NCI-H1930 (cell line): ENCODE data around the gene VPS9D1.

Experiments used
- DNase-seq, 2 experiments: peaks; one replicate each; lab custom pipeline; 2025; lab: John Stamatoyannopoulos, UW

VPS9D1 gene

GRCh38 chr16:89720813-89721545 lies at the start of gene VPS9D1, which contains the start of gene ZNF276:
Gene VPS9D1 (minus strand): TSS chr16:89720898. CDS start chr16:89720861, 37 bp downstream.
Gene ZNF276 (plus strand): TSS chr16:89721537. CDS start chr16:89721641, 104 bp downstream.
- DNase-seq, result peak; percentile 43 to 80

- DNase-seq, result no peak
Observed at GRCh38 chr16:89770367-89770766, 49.7 kb upstream of the VPS9D1 start.

- DNase-seq, result no peak
Observed at GRCh38 chr16:89765292-89765830, 44.7 kb upstream of the VPS9D1 start.

GRCh38 chr16:89764711-89765201 lies 44.1 kb upstream of the VPS9D1 start:
- no peak for DNase-seq

GRCh38 chr16:89761304-89761922 lies 40.7 kb upstream of the VPS9D1 start:
- no peak for DNase-seq

GRCh38 chr16:89759746-89760340 lies 39.1 kb upstream of the VPS9D1 start:
- no peak for DNase-seq

GRCh38 chr16:89749637-89750036 lies 28.9 kb upstream of the VPS9D1 start:
- no peak for DNase-seq

- no peak for DNase-seq
Observed at GRCh38 chr16:89748921-89749320, 28.2 kb upstream of the VPS9D1 start.

- no peak for DNase-seq
Observed at GRCh38 chr16:89748076-89748475, 27.4 kb upstream of the VPS9D1 start.

- DNase-seq, result no peak
Observed at GRCh38 chr16:89746043-89746442, 25.3 kb upstream of the VPS9D1 start.

- no peak for DNase-seq
Observed at GRCh38 chr16:89744813-89745212, 24.1 kb upstream of the VPS9D1 start.

- DNase-seq, result no peak
Observed at GRCh38 chr16:89742948-89743347, 22.2 kb upstream of the VPS9D1 start.

- no peak for DNase-seq
Observed at GRCh38 chr16:89741342-89742014, 20.8 kb upstream of the VPS9D1 start.

- DNase-seq, result no peak
Observed at GRCh38 chr16:89739383-89739782, 18.7 kb upstream of the VPS9D1 start.

GRCh38 chr16:89738538-89739317 lies 18.0 kb upstream of the VPS9D1 start:
- DNase-seq, result no peak

GRCh38 chr16:89738072-89738377 lies 17.3 kb upstream of the VPS9D1 start:
- no peak for DNase-seq

- DNase-seq, result no peak
Observed at GRCh38 chr16:89737341-89738071, 16.8 kb upstream of the VPS9D1 start.

- DNase-seq, result no peak
Observed at GRCh38 chr16:89736554-89736953, 15.9 kb upstream of the VPS9D1 start.

GRCh38 chr16:89733792-89734191 lies 13.1 kb upstream of the VPS9D1 start:
- DNase-seq, result no peak

GRCh38 chr16:89733322-89733721 lies 12.6 kb upstream of the VPS9D1 start:
- no peak for DNase-seq

GRCh38 chr16:89732918-89733242 lies 12.2 kb upstream of the VPS9D1 start:
- no peak for DNase-seq
